NCI-H2081 (cell line): ENCODE measurements around the gene PNKP.
A peak's percentile ranks its signal among the peaks of the same experiment; 100 is the strongest.

Source experiments
- DNase-seq, 2 experiments: peaks; one replicate each; lab custom pipeline; 2025; lab: John Stamatoyannopoulos, UW

PNKP gene

GRCh38 chr19:49876422-49877019 is 9.1 kb upstream of the PNKP start:
- DNase-seq: peak; percentile 97

- DNase-seq: peak; percentile 18 to 33
Measured at GRCh38 chr19:49875857-49876421, 8.6 kb upstream of the PNKP start.

- no peak for DNase-seq
Measured at GRCh38 chr19:49875177-49875576, 7.8 kb upstream of the PNKP start.

- DNase-seq: no peak
Measured at GRCh38 chr19:49874503-49875157, 7.3 kb upstream of the PNKP start.

GRCh38 chr19:49873834-49874233 is 6.5 kb upstream of the PNKP start:
- no peak for DNase-seq

GRCh38 chr19:49873129-49873521 is 5.7 kb upstream of the PNKP start:
- no peak for DNase-seq

GRCh38 chr19:49872245-49873128 is 5.1 kb upstream of the PNKP start:
- no peak for DNase-seq

- no peak for DNase-seq
Measured at GRCh38 chr19:49871349-49871985, 4.1 kb upstream of the PNKP start.

- no peak for DNase-seq
Measured at GRCh38 chr19:49870309-49870901, 3.0 kb upstream of the PNKP start.

GRCh38 chr19:49869484-49870308 is 2.3 kb upstream of the PNKP start:
- peak; percentile 99 to 100 for DNase-seq

- peak; percentile 84 to 86 for DNase-seq
Measured at GRCh38 chr19:49869009-49869483, 1.7 kb upstream of the PNKP start.

- DNase-seq: no peak
Measured at GRCh38 chr19:49864890-49865289, 2.5 kb downstream of the PNKP start.

GRCh38 chr19:49863935-49864320 is 3.4 kb downstream of the PNKP start:
- DNase-seq: no peak

- DNase-seq: no peak
Measured at GRCh38 chr19:49863254-49863934, 4.0 kb downstream of the PNKP start.

GRCh38 chr19:49862391-49863253 is 4.8 kb downstream of the PNKP start:
- no peak for DNase-seq

- DNase-seq: no peak
Measured at GRCh38 chr19:49861541-49862378, 5.6 kb downstream of the PNKP start.

GRCh38 chr19:49861107-49861506 is 6.3 kb downstream of the PNKP start:
- no peak for DNase-seq
